ENCODE data around the gene ATXN7.

Gene ATXN7

GRCh38 chr3:63920001-63920400, 56.3 kb downstream of the ATXN7 start:
- no peaks in the 10 kb centered on the region for H3K4me1 ChIP-seq (ENCODE audit: control insufficient read depth, insufficient read depth, low read length)
- no peak overlapping the region for H3K9ac ChIP-seq (ENCODE audit: low read depth, low read length)
- H3K4me3 ChIP-seq (ENCODE audit: low read depth, low read length), result no peak overlapping the region
- H3K27me3 ChIP-seq (ENCODE audit: control insufficient read depth, insufficient read depth, low read length), result no peaks in the 10 kb centered on the region
- peaks cover 3% of the 10 kb centered on the region for H3K9me3 ChIP-seq (ENCODE audit: control insufficient read depth, insufficient read depth, low read length)
- peaks cover 45% of the 10 kb centered on the region for H3K36me3 ChIP-seq (ENCODE audit: control insufficient read depth, insufficient read depth, low read length)
- no peak overlapping the region for H3K27ac ChIP-seq (ENCODE audit: low read depth, low read length)

GRCh38 chr3:63921741-63922482, 58.2 kb downstream of the ATXN7 start:
- no peaks in the 10 kb centered on the region for H3K4me1 ChIP-seq (ENCODE audit: control insufficient read depth, insufficient read depth, low read length)
- peaks cover 10% of the 10 kb centered on the region for H3K9me3 ChIP-seq (ENCODE audit: control insufficient read depth, insufficient read depth, low read length)
- no peaks in the 10 kb centered on the region for H3K27me3 ChIP-seq (ENCODE audit: control insufficient read depth, insufficient read depth, low read length)
- H3K9ac ChIP-seq (ENCODE audit: low read depth, low read length), result no peak overlapping the region
- H3K4me3 ChIP-seq (ENCODE audit: low read depth, low read length), result no peak overlapping the region
- no peak overlapping the region for H3K27ac ChIP-seq (ENCODE audit: low read depth, low read length)
- peaks cover 46% of the 10 kb centered on the region for H3K36me3 ChIP-seq (ENCODE audit: control insufficient read depth, insufficient read depth, low read length)

GRCh38 chr3:63922491-63923199, 59.0 kb downstream of the ATXN7 start:
- peaks cover 10% of the 10 kb centered on the region for H3K9me3 ChIP-seq (ENCODE audit: control insufficient read depth, insufficient read depth, low read length)
- no peaks in the 10 kb centered on the region for H3K4me1 ChIP-seq (ENCODE audit: control insufficient read depth, insufficient read depth, low read length)
- H3K27me3 ChIP-seq (ENCODE audit: control insufficient read depth, insufficient read depth, low read length), result no peaks in the 10 kb centered on the region
- no peak overlapping the region for H3K4me3 ChIP-seq (ENCODE audit: low read depth, low read length)
- no peak overlapping the region for H3K27ac ChIP-seq (ENCODE audit: low read depth, low read length)
- peaks cover 42% of the 10 kb centered on the region for H3K36me3 ChIP-seq (ENCODE audit: control insufficient read depth, insufficient read depth, low read length)
- no peak overlapping the region for H3K9ac ChIP-seq (ENCODE audit: low read depth, low read length)

DNA sequence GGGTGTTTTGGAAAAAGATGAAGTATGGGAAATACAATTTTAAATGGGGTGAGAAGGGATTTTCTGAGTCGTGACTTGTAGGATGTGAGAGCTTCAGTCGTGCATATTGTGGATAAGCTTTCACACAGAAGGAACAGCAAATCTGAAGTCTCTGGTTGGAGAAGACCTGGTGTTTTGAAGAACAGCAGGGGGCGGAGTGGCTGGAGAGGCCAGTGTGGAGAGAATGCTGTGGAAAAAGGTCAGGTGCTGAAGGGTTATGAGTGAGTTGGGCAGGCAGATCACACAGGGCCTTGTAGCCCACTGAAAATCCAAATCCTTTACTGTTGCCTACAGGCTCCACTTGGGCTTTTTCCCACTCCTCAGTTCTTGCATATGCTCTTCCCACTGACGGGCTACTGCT, 62.6 kb downstream of the ATXN7 start:
- Histone ChIP-seq H3K9ac (ENCODE audit: low read depth, low read length) (no peak overlapping the region), H3K27ac (ENCODE audit: low read depth, low read length) (no peak overlapping the region), H3K4me3 (ENCODE audit: low read depth, low read length) (no peak overlapping the region), H3K4me1 (ENCODE audit: control insufficient read depth, insufficient read depth, low read length) (no peaks in the 10 kb centered on the region), H3K9me3 (ENCODE audit: control insufficient read depth, insufficient read depth, low read length) (peaks cover 10% of the 10 kb centered on the region), H3K36me3 (ENCODE audit: control insufficient read depth, insufficient read depth, low read length) (peaks cover 30% of the 10 kb centered on the region), H3K27me3 (ENCODE audit: control insufficient read depth, insufficient read depth, low read length) (no peaks in the 10 kb centered on the region)

DNA sequence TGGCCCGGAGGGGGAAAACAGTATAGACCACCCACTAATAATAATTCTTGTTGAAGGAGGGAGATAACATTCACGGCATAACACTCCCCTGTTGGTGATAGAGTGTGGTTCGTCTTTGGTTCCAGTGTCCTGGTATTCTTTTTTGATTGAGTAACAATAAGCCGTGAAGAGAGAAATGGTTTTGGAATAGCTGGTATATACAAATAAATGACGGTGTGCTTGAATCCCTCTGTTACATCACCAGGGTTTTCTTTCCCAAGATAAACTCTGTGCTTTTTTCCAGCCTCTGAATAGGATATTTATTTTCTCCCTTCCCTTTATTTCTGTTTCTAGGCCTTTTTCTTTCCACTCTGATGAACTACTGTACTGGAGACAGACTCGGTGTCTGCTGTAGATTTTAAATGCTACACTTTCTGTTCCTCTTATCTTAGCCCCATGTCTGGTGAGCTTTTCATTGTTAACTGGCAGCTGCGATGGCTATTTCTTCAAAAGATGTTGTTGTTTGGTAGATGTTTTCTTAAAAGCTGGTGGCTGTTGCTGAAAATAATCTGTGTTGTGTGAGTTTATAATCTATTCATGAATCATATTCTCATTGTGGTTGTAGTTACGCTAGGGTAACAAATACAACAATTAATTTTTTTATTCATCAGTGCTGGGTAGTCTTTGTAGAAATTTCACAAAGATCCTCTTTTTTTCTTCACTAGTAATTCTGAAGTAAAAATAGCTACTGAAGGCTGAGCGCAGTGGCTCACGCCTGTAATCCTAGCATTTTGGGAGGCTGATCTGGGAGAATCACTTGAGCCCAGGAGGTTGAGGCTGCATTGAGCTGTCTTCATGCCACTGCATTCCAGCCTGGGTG, 64.0 kb downstream of the ATXN7 start:
- Histone ChIP-seq H3K27me3 (ENCODE audit: control insufficient read depth, insufficient read depth, low read length) (no peaks in the 10 kb centered on the region), H3K27ac (ENCODE audit: low read depth, low read length) (no peak overlapping the region), H3K9ac (ENCODE audit: low read depth, low read length) (no peak overlapping the region), H3K9me3 (ENCODE audit: control insufficient read depth, insufficient read depth, low read length) (peaks cover 10% of the 10 kb centered on the region), H3K36me3 (ENCODE audit: control insufficient read depth, insufficient read depth, low read length) (peaks cover 24% of the 10 kb centered on the region), H3K4me1 (ENCODE audit: control insufficient read depth, insufficient read depth, low read length) (peaks cover 7% of the 10 kb centered on the region; the same call in 1 of the 2 replicates), H3K4me3 (ENCODE audit: low read depth, low read length) (no peak overlapping the region)

DNA sequence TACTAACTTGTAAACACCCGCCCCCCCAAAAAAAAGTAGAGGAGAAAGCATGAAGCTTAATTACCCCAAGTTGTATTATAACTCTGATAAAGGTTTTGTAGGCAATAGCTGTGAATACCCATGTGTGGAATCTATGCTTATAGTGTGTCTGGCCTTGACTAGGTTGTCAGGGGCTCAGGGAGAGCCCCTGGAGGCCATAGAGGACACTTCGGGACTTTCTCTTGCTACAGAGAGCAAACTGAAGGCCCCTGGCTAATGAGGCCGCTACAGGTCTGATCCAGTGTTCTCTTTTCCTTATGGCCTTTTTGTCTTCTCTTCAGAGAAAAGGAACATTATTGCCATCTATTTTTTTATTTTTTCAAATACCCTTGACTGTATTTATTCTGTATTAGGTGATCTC, 67.6 kb downstream of the ATXN7 start:
- Histone ChIP-seq H3K27me3 (ENCODE audit: control insufficient read depth, insufficient read depth, low read length) (no peaks in the 10 kb centered on the region), H3K4me3 (ENCODE audit: low read depth, low read length) (no peak overlapping the region), H3K36me3 (ENCODE audit: control insufficient read depth, insufficient read depth, low read length) (peaks cover 3% of the 10 kb centered on the region; the same call in 1 of the 2 replicates), H3K9ac (ENCODE audit: low read depth, low read length) (no peak overlapping the region), H3K9me3 (ENCODE audit: control insufficient read depth, insufficient read depth, low read length) (no peaks in the 10 kb centered on the region), H3K4me1 (ENCODE audit: control insufficient read depth, insufficient read depth, low read length) (peaks cover 27% of the 10 kb centered on the region), H3K27ac (ENCODE audit: low read depth, low read length) (no peak overlapping the region)

- Histone ChIP-seq H3K9ac (ENCODE audit: low read depth, low read length) (no peak overlapping the region), H3K9me3 (ENCODE audit: control insufficient read depth, insufficient read depth, low read length) (no peaks in the 10 kb centered on the region), H3K27ac (ENCODE audit: low read depth, low read length) (no peak overlapping the region), H3K27me3 (ENCODE audit: control insufficient read depth, insufficient read depth, low read length) (no peaks in the 10 kb centered on the region), H3K36me3 (ENCODE audit: control insufficient read depth, insufficient read depth, low read length) (no peaks in the 10 kb centered on the region), H3K4me3 (ENCODE audit: low read depth, low read length) (no peak overlapping the region), H3K4me1 (ENCODE audit: control insufficient read depth, insufficient read depth, low read length) (peaks cover 34% of the 10 kb centered on the region)
Observed at GRCh38 chr3:63932509-63933212, 69.0 kb downstream of the ATXN7 start.

DNA sequence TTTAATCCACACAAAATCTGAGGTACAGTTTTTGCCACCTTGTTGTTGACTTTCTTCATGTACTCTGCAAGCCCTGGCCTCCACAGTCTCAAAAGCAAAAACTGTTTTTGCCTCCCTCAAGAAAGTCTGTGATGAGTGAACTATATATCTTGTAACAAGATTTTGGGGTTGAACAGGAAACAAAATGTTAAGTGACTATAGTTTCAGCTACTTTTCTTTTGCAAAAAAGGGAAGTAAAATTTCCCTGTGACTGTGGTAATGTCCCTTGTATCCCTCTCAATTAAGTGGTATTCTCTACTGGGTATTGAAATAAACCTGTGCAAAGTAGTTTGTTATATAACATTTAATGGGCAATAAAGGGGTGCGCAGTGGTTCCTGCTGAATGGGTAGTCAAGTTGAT, 69.8 kb downstream of the ATXN7 start:
- Histone ChIP-seq H3K36me3 (ENCODE audit: control insufficient read depth, insufficient read depth, low read length) (no peaks in the 10 kb centered on the region), H3K27me3 (ENCODE audit: control insufficient read depth, insufficient read depth, low read length) (no peaks in the 10 kb centered on the region), H3K4me1 (ENCODE audit: control insufficient read depth, insufficient read depth, low read length) (peaks cover 42% of the 10 kb centered on the region), H3K4me3 (ENCODE audit: low read depth, low read length) (no peak overlapping the region), H3K27ac (ENCODE audit: low read depth, low read length) (no peak overlapping the region), H3K9ac (ENCODE audit: low read depth, low read length) (no peak overlapping the region), H3K9me3 (ENCODE audit: control insufficient read depth, insufficient read depth, low read length) (no peaks in the 10 kb centered on the region)

- no peaks in the 10 kb centered on the region for H3K9me3 ChIP-seq (ENCODE audit: control insufficient read depth, insufficient read depth, low read length)
- H3K36me3 ChIP-seq (ENCODE audit: control insufficient read depth, insufficient read depth, low read length), result no peaks in the 10 kb centered on the region
- no peak overlapping the region for H3K4me3 ChIP-seq (ENCODE audit: low read depth, low read length)
- no peaks in the 10 kb centered on the region for H3K27me3 ChIP-seq (ENCODE audit: control insufficient read depth, insufficient read depth, low read length)
- H3K4me1 ChIP-seq (ENCODE audit: control insufficient read depth, insufficient read depth, low read length), result peaks cover 42% of the 10 kb centered on the region
- H3K27ac ChIP-seq (ENCODE audit: low read depth, low read length), result no peak overlapping the region
- no peak overlapping the region for H3K9ac ChIP-seq (ENCODE audit: low read depth, low read length)
Observed at GRCh38 chr3:63934041-63934866, 70.6 kb downstream of the ATXN7 start.

DNA sequence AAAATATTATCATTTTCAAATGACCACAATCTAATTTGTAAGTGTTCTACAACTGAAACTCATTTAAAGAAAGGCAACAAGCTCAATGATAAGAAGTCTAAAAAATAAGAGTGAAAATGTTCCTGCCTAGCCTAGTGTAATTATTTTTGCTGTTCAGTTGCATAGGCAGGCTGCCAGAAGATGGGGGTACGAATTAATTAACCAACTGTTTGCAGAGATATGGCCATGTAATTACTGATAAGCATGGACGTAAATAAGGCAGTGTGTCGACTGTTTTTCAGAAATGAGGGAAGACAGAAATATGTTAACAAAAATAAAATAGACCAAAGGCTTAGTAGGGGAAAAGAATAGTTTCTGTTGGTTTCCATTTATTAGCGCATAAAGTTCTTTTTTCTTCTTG, 73.3 kb downstream of the ATXN7 start:
- no peak overlapping the region for H3K9ac ChIP-seq (ENCODE audit: low read depth, low read length)
- no peaks in the 10 kb centered on the region for H3K9me3 ChIP-seq (ENCODE audit: control insufficient read depth, insufficient read depth, low read length)
- H3K27me3 ChIP-seq (ENCODE audit: control insufficient read depth, insufficient read depth, low read length), result no peaks in the 10 kb centered on the region
- peaks cover 42% of the 10 kb centered on the region for H3K4me1 ChIP-seq (ENCODE audit: control insufficient read depth, insufficient read depth, low read length)
- H3K4me3 ChIP-seq (ENCODE audit: low read depth, low read length), result no peak overlapping the region
- H3K27ac ChIP-seq (ENCODE audit: low read depth, low read length), result no peak overlapping the region
- H3K36me3 ChIP-seq (ENCODE audit: control insufficient read depth, insufficient read depth, low read length), result no peaks in the 10 kb centered on the region
